Measurements from ENCODE around the gene ALK. TPM values are rescaled to one million over a fixed set of nuclear protein-coding genes. Genes with fewer than 3 reads are reported as not detected.

ALK gene
- total RNA-seq, 2 donors from 2014 or later, result 0.19 TPM; not detected in 1

GRCh38 chr2:29769847-29770246, 151.5 kb downstream of the ALK start:
- H3K36me3 ChIP-seq, result no peaks in the 10 kb centered on the region
- H3K27me3 ChIP-seq, result no peaks in the 10 kb centered on the region
- intact Hi-C loops (cut with DNase I), result no loop called here
- no peak overlapping the region for H3K27ac ChIP-seq
- TF ChIP-seq CTCF (IDR thresholded peaks at IDR 0.05), result no peak
- no peak for DNase-seq
- H3K4me3 ChIP-seq, result no peak overlapping the region
- H3K9ac ChIP-seq (ENCODE audit: low read depth in 2 of 2, low read length in 2 of 2), result no peak overlapping the region
- no peaks in the 10 kb centered on the region for H3K9me3 ChIP-seq
- no peaks in the 10 kb centered on the region for H3K4me1 ChIP-seq

GRCh38 chr2:29767606-29768335, 153.6 kb downstream of the ALK start:
- H3K4me1 ChIP-seq, result no peaks in the 10 kb centered on the region
- TF ChIP-seq CTCF (IDR thresholded peaks at IDR 0.05), result no peak
- intact Hi-C loops (cut with DNase I), result no loop called here
- no peaks in the 10 kb centered on the region for H3K36me3 ChIP-seq
- H3K4me3 ChIP-seq, result no peak overlapping the region
- H3K27me3 ChIP-seq, result no peaks in the 10 kb centered on the region
- no peaks in the 10 kb centered on the region for H3K9me3 ChIP-seq
- no peak overlapping the region for H3K9ac ChIP-seq (ENCODE audit: low read depth in 2 of 2, low read length in 2 of 2)
- DNase-seq, result no peak
- no peak overlapping the region for H3K27ac ChIP-seq

- no peaks in the 10 kb centered on the region for H3K9me3 ChIP-seq
- no peak for TF ChIP-seq CTCF (IDR thresholded peaks at IDR 0.05)
- no peak overlapping the region for H3K9ac ChIP-seq (ENCODE audit: low read depth in 2 of 2, low read length in 2 of 2)
- no peak overlapping the region for H3K27ac ChIP-seq
- DNase-seq, result no peak
- no peaks in the 10 kb centered on the region for H3K4me1 ChIP-seq
- H3K27me3 ChIP-seq, result no peaks in the 10 kb centered on the region
- H3K4me3 ChIP-seq, result no peak overlapping the region
- intact Hi-C loops (cut with DNase I), result no loop called here
- no peaks in the 10 kb centered on the region for H3K36me3 ChIP-seq
Measured at GRCh38 chr2:29766191-29766590, 155.2 kb downstream of the ALK start.

- no peak overlapping the region for H3K4me3 ChIP-seq
- intact Hi-C loops (cut with DNase I), result no loop called here
- no peak for DNase-seq
Measured at GRCh38 chr2:29765721-29766120, 155.7 kb downstream of the ALK start.

GRCh38 chr2:29763371-29763770, 158.0 kb downstream of the ALK start:
- H3K9me3 ChIP-seq, result no peaks in the 10 kb centered on the region
- intact Hi-C loops (cut with DNase I), result no loop called here

More at GRCh38 chr2:29765721-29766120, 155.7 kb downstream of the ALK start:
- Histone ChIP-seq H3K9ac (ENCODE audit: low read depth in 2 of 2, low read length in 2 of 2) (no peak overlapping the region), H3K9me3 (no peaks in the 10 kb centered on the region), H3K27ac (no peak overlapping the region), H3K27me3 (no peaks in the 10 kb centered on the region), H3K4me1 (no peaks in the 10 kb centered on the region), H3K36me3 (no peaks in the 10 kb centered on the region)
- no peak for TF ChIP-seq CTCF (IDR thresholded peaks at IDR 0.05)

More at GRCh38 chr2:29763371-29763770, 158.0 kb downstream of the ALK start:
- no peak for DNase-seq
- no peak overlapping the region for H3K27ac ChIP-seq
- H3K36me3 ChIP-seq, result no peaks in the 10 kb centered on the region
- H3K4me3 ChIP-seq, result no peak overlapping the region
- TF ChIP-seq CTCF (IDR thresholded peaks at IDR 0.05), result no peak
- H3K9ac ChIP-seq (ENCODE audit: low read depth in 2 of 2, low read length in 2 of 2), result no peak overlapping the region
- H3K27me3 ChIP-seq, result no peaks in the 10 kb centered on the region
- H3K4me1 ChIP-seq, result no peaks in the 10 kb centered on the region

Data from colonic mucosa (tissue), 4 donors.